Left colon (tissue), 2 donors: ENCODE data around the gene RGS21. TPM values are rescaled to one million over a fixed set of nuclear protein-coding genes. Genes with fewer than 3 reads are reported as not detected.

Source experiments
- ATAC-seq: fragments of 200-7000 bp; cut with Tn5 transposase; one replicate; pipeline ENCODE4 v1.9.1; 2020; ENCODE audit warnings: mild to moderate bottlenecking, moderate library complexity
- DNase-seq, 2 donors: peaks; one replicate each; pipeline ENCODE4 v3.0.0-alpha.2; 2020
- intact Hi-C, 2 donors: fragments of 100-400 bp; cut with DNase I in 1 of 2; cut with micrococcal nuclease in 1 of 2; formaldehyde crosslinking; loops; one replicate each; pipeline versions ENCODE4 v1.11.2 to v1.14.0; 2022; cut with DNase I, micrococcal nuclease
- total RNA-seq, 2 donors: library from RNA; stranded (reverse); fragmentation: NEBNext Ultra II Directional; extraction: Animal tissue kit (Norgen Biotek cat#: 25700); gene quantifications; one replicate each; pipeline ENCODE4 v1.2.1, GENCODE V29; 2021
- donor health status: DM: no; HTN: no; CAD: no.
- donor health status: DM: yes; HTN: yes; CAD: no.

The RGS21 gene
- total RNA-seq, 2 donors from 2014 or later: not detected

GRCh38 chr1:192375306-192375705, 58.5 kb downstream of the RGS21 start:
- ATAC-seq (no peak), DNase-seq (no peak)
- intact Hi-C loops: no loop called here

- ATAC-seq: no peak
- intact Hi-C loops: no loop called here
Measured at GRCh38 chr1:192376374-192376773, 59.6 kb downstream of the RGS21 start.

GRCh38 chr1:192378276-192378675, 61.5 kb downstream of the RGS21 start:
- no peak for ATAC-seq

More at GRCh38 chr1:192376374-192376773, 59.6 kb downstream of the RGS21 start:
- DNase-seq: no peak

GRCh38 chr1:192378878-192379277, 62.1 kb downstream of the RGS21 start:
- intact Hi-C loops: no loop called here
- no peak for DNase-seq
- no peak for ATAC-seq

More at GRCh38 chr1:192378276-192378675, 61.5 kb downstream of the RGS21 start:
- DNase-seq: no peak
- intact Hi-C loops: no loop called here

- ATAC-seq (no peak), DNase-seq (no peak)
- intact Hi-C loops: no loop called here
Measured at GRCh38 chr1:192379554-192379953, 62.8 kb downstream of the RGS21 start.

- intact Hi-C loops: no loop called here
- ATAC-seq: no peak
Measured at GRCh38 chr1:192382758-192383157, 66.0 kb downstream of the RGS21 start.

GRCh38 chr1:192386051-192386650, 69.4 kb downstream of the RGS21 start:
- intact Hi-C loops: no loop called here
- ATAC-seq: no peak
- no peak for DNase-seq

More at GRCh38 chr1:192382758-192383157, 66.0 kb downstream of the RGS21 start:
- DNase-seq: no peak

- intact Hi-C loops: no loop called here
- DNase-seq: no peak
- ATAC-seq: no peak
Measured at GRCh38 chr1:192395211-192395610, 78.4 kb downstream of the RGS21 start.

- ATAC-seq (no peak), DNase-seq (no peak)
- intact Hi-C loops: no loop called here
Measured at GRCh38 chr1:192395895-192396294, 79.1 kb downstream of the RGS21 start.

GRCh38 chr1:192399161-192399560, 82.4 kb downstream of the RGS21 start:
- intact Hi-C loops: no loop called here
- ATAC-seq (peak; percentile 71), DNase-seq (peak; percentile 7 to 23)

GRCh38 chr1:192401825-192402224, 85.0 kb downstream of the RGS21 start:
- DNase-seq (no peak), ATAC-seq (peak; percentile 47)
- intact Hi-C loops: no loop called here

GRCh38 chr1:192402571-192402970, 85.8 kb downstream of the RGS21 start:
- intact Hi-C loops: no loop called here
- ATAC-seq: peak; percentile 99
- DNase-seq: no peak

- ATAC-seq: no peak
- intact Hi-C loops: no loop called here
Measured at GRCh38 chr1:192407206-192407605, 90.4 kb downstream of the RGS21 start.

More at GRCh38 chr1:192407206-192407605, 90.4 kb downstream of the RGS21 start:
- no peak for DNase-seq

Other genes with a start within 250 kb of the RGS21 start
- gene RGS18, start 158.5 kb upstream of the RGS21 start, total RNA-seq: 1 to 10 TPM in 1 of 2 donors, under 1 TPM in 1; 0.46 to 1.7 TPM